Testis (tissue), 2 donors: ENCODE measurements around the gene ABI3BP.

Experiments
- POLR2A ChIP-seq: fragments of 450-650 bp; IDR thresholded peaks from one replicate; pipeline ENCODE4 v1.6.1; 2017; ENCODE audit warnings: antibody characterized with exemption, mild to moderate bottlenecking, moderate library complexity
- TF ChIP-seq, protein P1 (sequence below), 3 experiments: fragments of 450-650 bp in 2 of 3; fragments of 200-600 bp in 1 of 3; sonication (generic) in 1 of 3; IDR thresholded peaks; one replicate each; pipeline ENCODE4 v1.5.1; 2016 to 2019; ENCODE audit warnings: antibody characterized with exemption in 3 of 3, mild to moderate bottlenecking in 2 of 3, moderate library complexity in 1 of 3

DNA sequence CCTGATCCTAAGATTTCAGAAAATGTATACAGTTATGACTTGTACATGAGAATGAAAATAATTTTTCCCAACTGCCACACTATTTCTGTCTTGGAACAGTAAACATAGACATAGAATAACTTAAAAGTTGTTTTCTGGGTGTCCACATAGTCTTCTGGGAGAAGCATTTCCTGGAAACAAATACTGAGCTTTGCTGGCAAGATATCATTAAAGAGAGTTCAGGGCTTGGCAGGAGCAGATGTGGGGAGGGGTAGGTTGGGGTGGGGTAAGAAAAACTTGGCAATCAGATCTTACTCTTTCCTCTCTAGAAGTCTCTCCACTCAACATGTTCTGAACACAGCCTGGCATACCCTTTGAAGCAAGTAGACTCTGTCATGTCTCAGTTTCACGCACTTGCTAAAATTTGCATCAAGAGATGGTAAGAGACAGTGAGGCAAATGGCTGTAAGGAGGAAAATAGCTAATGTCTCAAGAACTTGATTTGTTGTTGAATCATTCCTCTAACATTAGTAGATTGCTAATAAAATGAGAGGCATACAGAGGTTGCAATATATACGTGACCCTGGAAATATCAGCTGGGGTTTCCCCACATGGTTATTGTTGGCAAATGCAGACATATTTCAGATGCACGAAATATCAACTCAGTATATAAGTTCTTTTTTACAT is 27.3 kb upstream of the ABI3BP start:
- no peak for TF ChIP-seq POLR2A
- TF ChIP-seq, protein P1, sequence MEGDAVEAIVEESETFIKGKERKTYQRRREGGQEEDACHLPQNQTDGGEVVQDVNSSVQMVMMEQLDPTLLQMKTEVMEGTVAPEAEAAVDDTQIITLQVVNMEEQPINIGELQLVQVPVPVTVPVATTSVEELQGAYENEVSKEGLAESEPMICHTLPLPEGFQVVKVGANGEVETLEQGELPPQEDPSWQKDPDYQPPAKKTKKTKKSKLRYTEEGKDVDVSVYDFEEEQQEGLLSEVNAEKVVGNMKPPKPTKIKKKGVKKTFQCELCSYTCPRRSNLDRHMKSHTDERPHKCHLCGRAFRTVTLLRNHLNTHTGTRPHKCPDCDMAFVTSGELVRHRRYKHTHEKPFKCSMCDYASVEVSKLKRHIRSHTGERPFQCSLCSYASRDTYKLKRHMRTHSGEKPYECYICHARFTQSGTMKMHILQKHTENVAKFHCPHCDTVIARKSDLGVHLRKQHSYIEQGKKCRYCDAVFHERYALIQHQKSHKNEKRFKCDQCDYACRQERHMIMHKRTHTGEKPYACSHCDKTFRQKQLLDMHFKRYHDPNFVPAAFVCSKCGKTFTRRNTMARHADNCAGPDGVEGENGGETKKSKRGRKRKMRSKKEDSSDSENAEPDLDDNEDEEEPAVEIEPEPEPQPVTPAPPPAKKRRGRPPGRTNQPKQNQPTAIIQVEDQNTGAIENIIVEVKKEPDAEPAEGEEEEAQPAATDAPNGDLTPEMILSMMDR (IDR thresholded peaks at IDR 0.05), result no peak
